Liver (tissue), 9 donors: Measurements from ENCODE around the gene GCNT2. TPM values are rescaled to one million over a fixed set of nuclear protein-coding genes. Genes with fewer than 3 reads are reported as not detected.
A peak's percentile ranks its signal among the peaks of the same experiment; 100 is the strongest.

ENCODE experiments used
- DNase-seq: peaks from one replicate; pipeline ENCODE4 v3.0.0-alpha.2; 2017; ENCODE audit warnings: low spot score
- H3K27ac ChIP-seq, 2 donors: one replicate each; pipeline ENCODE4 v1.7.0; 2013; ENCODE audit warnings: inconsistent platforms in 2 of 2, low read length in 2 of 2, control low read depth in 1 of 2, low read depth in 1 of 2, mild to moderate bottlenecking in 1 of 2
- H3K27me3 ChIP-seq, 4 donors: one replicate each; pipeline versions ENCODE4 v1.6.1 to v1.7.0; 2013; ENCODE audit warnings: low read length in 3 of 4, inconsistent platforms in 1 of 4, mild to moderate bottlenecking in 1 of 4, moderate library complexity in 1 of 4; ENCODE audit not compliant: control insufficient read depth in 4 of 4, insufficient read depth in 4 of 4
- H3K36me3 ChIP-seq, 4 donors: one replicate each; pipeline versions ENCODE4 v1.6.1 to v1.7.0; 2013; ENCODE audit warnings: low read length in 3 of 4, mild to moderate bottlenecking in 3 of 4, low read depth in 1 of 4, moderate library complexity in 1 of 4; ENCODE audit not compliant: control insufficient read depth in 4 of 4, insufficient read depth in 3 of 4
- H3K4me1 ChIP-seq, 4 donors: one replicate each; pipeline versions ENCODE4 v1.6.1 to v1.7.0; 2013; ENCODE audit warnings: low read length in 3 of 4, mild to moderate bottlenecking in 3 of 4, moderate library complexity in 1 of 4; ENCODE audit not compliant: control insufficient read depth in 4 of 4, insufficient read depth in 4 of 4
- H3K4me3 ChIP-seq, 3 donors: one replicate each; pipeline versions ENCODE4 v1.6.1 to v1.7.0; 2013; ENCODE audit warnings: low read length in 3 of 3, control low read depth in 1 of 3, low read depth in 1 of 3, mild to moderate bottlenecking in 1 of 3
- H3K9ac ChIP-seq, 2 donors: one replicate each; pipeline ENCODE4 v1.7.0; 2013; ENCODE audit warnings: low read length in 2 of 2, mild to moderate bottlenecking in 2 of 2, moderate library complexity in 2 of 2, control low read depth in 1 of 2, low read depth in 1 of 2
- H3K9me3 ChIP-seq, 4 donors: one replicate each; pipeline versions ENCODE4 v1.6.1 to v1.7.0; 2013; ENCODE audit warnings: low read length in 3 of 4; ENCODE audit not compliant: control insufficient read depth in 4 of 4
- ATF3 ChIP-seq: IDR thresholded peaks from 2 replicates; pipeline ENCODE4 v1.6.1; 2016; ENCODE audit warnings: antibody characterized with exemption
- CTCF ChIP-seq: fragments of 150-350 bp; IDR thresholded peaks from 2 replicates; pipeline ENCODE4 v1.5.1; 2017; ENCODE audit warnings: improper control_type of control experiment, low read depth, low read length; ENCODE audit not compliant: missing input control
- EGR1 ChIP-seq, 2 donors: IDR thresholded peaks; 2 replicates each; pipeline ENCODE4 v1.6.1; 2016 to 2018; ENCODE audit warnings: antibody characterized with exemption in 2 of 2, low read depth in 2 of 2
- FOXA1 ChIP-seq: IDR thresholded peaks from 2 replicates; pipeline ENCODE4 v1.6.1; 2016; ENCODE audit warnings: antibody characterized with exemption
- FOXA2 ChIP-seq: IDR thresholded peaks from 2 replicates; pipeline ENCODE4 v1.6.1; 2016; ENCODE audit warnings: antibody characterized with exemption
- HNF4A ChIP-seq, 2 donors: conservative IDR thresholded peaks; 2 replicates each; pipeline ENCODE4 v1.6.1; 2016; ENCODE audit warnings: antibody characterized with exemption in 2 of 2, mild to moderate bottlenecking in 2 of 2
- RAD21 ChIP-seq, 2 donors: IDR thresholded peaks; 2 replicates each; pipeline ENCODE4 v1.6.1; 2016; ENCODE audit warnings: antibody characterized with exemption in 2 of 2, mild to moderate bottlenecking in 2 of 2
- RXRA ChIP-seq, 2 donors: IDR thresholded peaks; 2 replicates each; pipeline ENCODE4 v1.6.1; 2017 to 2018; ENCODE audit warnings: antibody characterized with exemption in 2 of 2, mild to moderate bottlenecking in 1 of 2
- SP1 ChIP-seq: IDR thresholded peaks from 2 replicates; pipeline ENCODE4 v1.6.1; 2018; ENCODE audit warnings: antibody characterized with exemption, mild to moderate bottlenecking
- TAF1 ChIP-seq: conservative IDR thresholded peaks from 2 replicates; pipeline ENCODE4 v1.6.1; 2016; ENCODE audit warnings: antibody characterized with exemption, mild to moderate bottlenecking
- YY1 ChIP-seq: IDR thresholded peaks from 2 replicates; pipeline ENCODE4 v1.6.1; 2016; ENCODE audit warnings: antibody characterized with exemption, mild to moderate bottlenecking
- ZBTB33 ChIP-seq: IDR thresholded peaks from 2 replicates; pipeline ENCODE4 v1.6.1; 2016; ENCODE audit warnings: antibody characterized with exemption
- WGBS: extraction: QIAGEN DNeasy Blood & Tissue Kit; methylation state at CpG from one replicate; pipeline ENCODE4 v1.1.7; 2013; 5-methylcytosine and 5-hydroxymethylcytosine counted together
- polyA plus RNA-seq, 2 donors: library from polyadenylated mRNA; stranded (reverse) in 1 of 2; unstranded in 1 of 2; fragments of 200-250 nt in 1 of 2; fragments of >200 nt in 1 of 2; fragmentation: Nextera tagmentation in 1 of 2; extraction: Ambion mirVana in 1 of 2; gene quantifications; one replicate each; pipeline versions ENCODE4 v1.2.1 to v1.2.3, GENCODE V29; 2013 to 2015
- total RNA-seq, 2 donors: library from RNA; depleted of rRNA; stranded (reverse); fragments of >200 nt; gene quantifications; one replicate each; pipeline ENCODE4 v1.2.3, GENCODE V29; 2014
- donor health status: healthy.
- donor health status: healthy.
- donor health status: healthy.
- donor health status: healthy.
- donor health status: healthy.

GCNT2 gene
- total and polyA plus RNA-seq, 4 donors, result 2.8 to 16.7 (median 4.2) TPM

- 52% methylated on average over 10 of the region's 10 CpGs for WGBS
These were observed 42.7 kb upstream of the GCNT2 start for GRCh38 chr6:10478187-10479040.

GRCh38 chr6:10479939-10480700 lies 41.0 kb upstream of the GCNT2 start:
- Histone ChIP-seq H3K27me3 (no peaks in the 10 kb centered on the region), H3K27ac (no peak overlapping the region), H3K9me3 (no peaks in the 10 kb centered on the region), H3K4me3 (no peak overlapping the region), H3K36me3 (no peaks in the 10 kb centered on the region), H3K4me1 (no peaks in the 10 kb centered on the region), H3K9ac (no peak overlapping the region)
- 64% methylated on average over 7 of the region's 7 CpGs for WGBS
- DNase-seq, result no peak
- TF ChIP-seq RXRA (IDR thresholded peaks at IDR 0.05) (no peak), TAF1 (no peak), HNF4A (conservative IDR thresholded peaks at IDR 0.05) (no peak), ATF3 (no peak), SP1 (no peak)

More at GRCh38 chr6:10478187-10479040, 42.7 kb upstream of the GCNT2 start:
- H3K4me3 ChIP-seq, result no peak overlapping the region
- no peak overlapping the region for H3K27ac ChIP-seq
- H3K4me1 ChIP-seq, result no peaks in the 10 kb centered on the region
- no peaks in the 10 kb centered on the region for H3K9me3 ChIP-seq
- no peak for TF ChIP-seq RXRA (IDR thresholded peaks at IDR 0.05)
- no peak for TF ChIP-seq YY1
- TF ChIP-seq FOXA1, result no peak
- TF ChIP-seq TAF1, result no peak
- TF ChIP-seq CTCF, result peak; percentile 58
- TF ChIP-seq FOXA2, result no peak
- no peak for TF ChIP-seq ATF3
- peak; percentile 74 to 80 for TF ChIP-seq RAD21 (IDR thresholded peaks at IDR 0.05)
- TF ChIP-seq EGR1 (IDR thresholded peaks at IDR 0.05; ENCODE audit: low read depth in 2 of 2), result no peak
- H3K9ac ChIP-seq, result no peak overlapping the region
- no peaks in the 10 kb centered on the region for H3K27me3 ChIP-seq
- no peak for DNase-seq
- H3K36me3 ChIP-seq, result no peaks in the 10 kb centered on the region

DNA sequence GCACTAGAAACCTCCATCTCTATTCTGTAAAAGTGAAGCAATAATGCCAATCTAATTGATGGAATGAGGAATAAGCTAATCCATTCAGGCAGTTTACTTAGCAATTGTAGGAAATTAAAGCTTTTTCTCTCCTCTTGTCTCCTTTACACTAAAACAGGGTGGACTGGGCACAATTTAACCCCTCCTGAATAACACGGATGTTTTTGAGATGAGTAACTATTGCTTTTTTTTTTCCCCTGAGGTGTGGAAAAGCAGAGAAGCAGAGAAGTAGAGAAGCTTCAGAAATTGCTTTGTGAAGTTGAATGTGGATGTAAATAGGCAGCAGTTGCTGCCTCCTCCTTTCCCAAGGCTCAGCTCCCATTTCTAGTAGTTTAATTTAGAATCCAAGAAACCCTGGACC lies 40.0 kb upstream of the GCNT2 start:
- TF ChIP-seq ZBTB33, result no peak
- no peak for TF ChIP-seq HNF4A (conservative IDR thresholded peaks at IDR 0.05)
- TF ChIP-seq SP1, result no peak
- no peak for TF ChIP-seq RAD21 (IDR thresholded peaks at IDR 0.05)
- TF ChIP-seq FOXA2, result no peak
- H3K4me3 ChIP-seq, result no peak overlapping the region
- H3K27ac ChIP-seq, result no peak overlapping the region
- no peak overlapping the region for H3K9ac ChIP-seq
- H3K4me1 ChIP-seq, result no peaks in the 10 kb centered on the region
- H3K27me3 ChIP-seq, result no peaks in the 10 kb centered on the region
- H3K9me3 ChIP-seq, result no peaks in the 10 kb centered on the region
- no peak for DNase-seq
- H3K36me3 ChIP-seq, result no peaks in the 10 kb centered on the region
- 72% methylated on average over 1 of the region's 1 CpG for WGBS
